ENCODE data around the gene CLMN. TPM values are rescaled to one million over a fixed set of nuclear protein-coding genes. Genes with fewer than 3 reads are reported as not detected.
A peak's percentile ranks its signal among the peaks of the same experiment; 100 is the strongest.

Gene CLMN
- total RNA-seq, 1 donor from 2014 or later, result 7.7 TPM

GRCh38 chr14:95238487-95239298 lies 81.0 kb downstream of the CLMN start:
- Mint-ChIP-seq H3K36me3 (ENCODE audit: low read depth) (no peaks in the 10 kb centered on the region), H3K4me3 (no peak overlapping the region), H3K4me1 (peaks cover 5% of the 10 kb centered on the region), H3K27ac (ENCODE audit: unreplicated experiment) (no peak overlapping the region), H3K9me3 (no peaks in the 10 kb centered on the region), H3K27me3 (ENCODE audit: low read depth) (no peaks in the 10 kb centered on the region)
- DNase-seq (ENCODE audit: low read depth, low spot score), result no peak
- TF ChIP-seq, protein P1, sequence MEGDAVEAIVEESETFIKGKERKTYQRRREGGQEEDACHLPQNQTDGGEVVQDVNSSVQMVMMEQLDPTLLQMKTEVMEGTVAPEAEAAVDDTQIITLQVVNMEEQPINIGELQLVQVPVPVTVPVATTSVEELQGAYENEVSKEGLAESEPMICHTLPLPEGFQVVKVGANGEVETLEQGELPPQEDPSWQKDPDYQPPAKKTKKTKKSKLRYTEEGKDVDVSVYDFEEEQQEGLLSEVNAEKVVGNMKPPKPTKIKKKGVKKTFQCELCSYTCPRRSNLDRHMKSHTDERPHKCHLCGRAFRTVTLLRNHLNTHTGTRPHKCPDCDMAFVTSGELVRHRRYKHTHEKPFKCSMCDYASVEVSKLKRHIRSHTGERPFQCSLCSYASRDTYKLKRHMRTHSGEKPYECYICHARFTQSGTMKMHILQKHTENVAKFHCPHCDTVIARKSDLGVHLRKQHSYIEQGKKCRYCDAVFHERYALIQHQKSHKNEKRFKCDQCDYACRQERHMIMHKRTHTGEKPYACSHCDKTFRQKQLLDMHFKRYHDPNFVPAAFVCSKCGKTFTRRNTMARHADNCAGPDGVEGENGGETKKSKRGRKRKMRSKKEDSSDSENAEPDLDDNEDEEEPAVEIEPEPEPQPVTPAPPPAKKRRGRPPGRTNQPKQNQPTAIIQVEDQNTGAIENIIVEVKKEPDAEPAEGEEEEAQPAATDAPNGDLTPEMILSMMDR (conservative IDR thresholded peaks at IDR 0.05), result no peak

- no peaks in the 10 kb centered on the region for H3K36me3 Mint-ChIP-seq (ENCODE audit: low read depth)
- no peak overlapping the region for H3K27ac Mint-ChIP-seq (ENCODE audit: unreplicated experiment)
- no peak for DNase-seq (ENCODE audit: low read depth, low spot score)
- no peaks in the 10 kb centered on the region for H3K9me3 Mint-ChIP-seq
- peaks cover 5% of the 10 kb centered on the region for H3K4me1 Mint-ChIP-seq
- H3K4me3 Mint-ChIP-seq, result no peak overlapping the region
- TF ChIP-seq, protein P1 (conservative IDR thresholded peaks at IDR 0.05), result no peak
- H3K27me3 Mint-ChIP-seq (ENCODE audit: low read depth), result no peaks in the 10 kb centered on the region
Observed at GRCh38 chr14:95237958-95238340, 81.8 kb downstream of the CLMN start.

GRCh38 chr14:95237121-95237957 lies 82.4 kb downstream of the CLMN start:
- DNase-seq (ENCODE audit: low read depth, low spot score), result no peak
- Mint-ChIP-seq H3K4me1 (peaks cover 5% of the 10 kb centered on the region), H3K27ac (ENCODE audit: unreplicated experiment) (no peak overlapping the region), H3K9me3 (no peaks in the 10 kb centered on the region), H3K4me3 (no peak overlapping the region), H3K27me3 (ENCODE audit: low read depth) (no peaks in the 10 kb centered on the region), H3K36me3 (ENCODE audit: low read depth) (no peaks in the 10 kb centered on the region)
- TF ChIP-seq, protein P1 (conservative IDR thresholded peaks at IDR 0.05), result no peak

- H3K4me3 Mint-ChIP-seq, result no peak overlapping the region
- H3K9me3 Mint-ChIP-seq, result no peaks in the 10 kb centered on the region
Observed at GRCh38 chr14:95236221-95236620, 83.5 kb downstream of the CLMN start.

GRCh38 chr14:95235767-95236166 lies 83.9 kb downstream of the CLMN start:
- Mint-ChIP-seq H3K9me3 (no peaks in the 10 kb centered on the region), H3K27me3 (ENCODE audit: low read depth) (no peaks in the 10 kb centered on the region), H3K36me3 (ENCODE audit: low read depth) (no peaks in the 10 kb centered on the region), H3K4me1 (peaks cover 5% of the 10 kb centered on the region), H3K27ac (ENCODE audit: unreplicated experiment) (peak overlapping the region; percentile 71), H3K4me3 (no peak overlapping the region)
- TF ChIP-seq, protein P1 (conservative IDR thresholded peaks at IDR 0.05), result no peak
- DNase-seq (ENCODE audit: low read depth, low spot score), result no peak

More at GRCh38 chr14:95236221-95236620, 83.5 kb downstream of the CLMN start:
- no peak for DNase-seq (ENCODE audit: low read depth, low spot score)
- TF ChIP-seq, protein P1 (conservative IDR thresholded peaks at IDR 0.05), result no peak
- Mint-ChIP-seq H3K36me3 (ENCODE audit: low read depth) (no peaks in the 10 kb centered on the region), H3K27ac (ENCODE audit: unreplicated experiment) (no peak overlapping the region), H3K27me3 (ENCODE audit: low read depth) (no peaks in the 10 kb centered on the region), H3K4me1 (peaks cover 5% of the 10 kb centered on the region)
